Measurements from ENCODE around the gene FOXJ3. TPM values are rescaled to one million over a fixed set of nuclear protein-coding genes. Genes with fewer than 3 reads are reported as not detected.
A peak's percentile ranks its signal among the peaks of the same experiment; 100 is the strongest.

The FOXJ3 gene
- total and polyA plus RNA-seq, 2 of the 13 experiments (the other 11 are each of a cell fraction or from before 2014, with no cell fraction given): 16.6 to 48.5 TPM

- TF ChIP-seq NONO (IDR thresholded peaks at IDR 0.05) (no peak), NONO (CRISPR knock-in tag; conservative IDR thresholded peaks at IDR 0.05) (no peak), ZBTB7A (CRISPR knock-in tag; IDR thresholded peaks at IDR 0.05) (no peak), ZNF207 (IDR thresholded peaks at IDR 0.05; ENCODE audit: borderline replicate concordance) (no peak), BCL6 (CRISPR knock-in tag; IDR thresholded peaks at IDR 0.05) (peak; percentile 46; the same call in 1 of the 2 replicates), ZNF782 (CRISPR knock-in tag; IDR thresholded peaks at IDR 0.05; ENCODE audit: borderline replicate concordance) (no peak), PPARG (CRISPR knock-in tag; conservative IDR thresholded peaks at IDR 0.05) (peak; percentile 86; the same call in 1 of the 2 replicates), MTA3 (CRISPR knock-in tag; IDR thresholded peaks at IDR 0.05) (no peak), THRA (CRISPR knock-in tag; IDR thresholded peaks at IDR 0.05; ENCODE audit: borderline replicate concordance) (peak; percentile 80; the same call in 1 of the 2 replicates), ZSCAN9 (CRISPR knock-in tag; IDR thresholded peaks at IDR 0.05; ENCODE audit: borderline replicate concordance) (no peak), HNF4G (IDR thresholded peaks at IDR 0.05; ENCODE audit: borderline replicate concordance, low read depth, low read length) (peak; percentile 33; the same call in 1 of the 2 replicates), HNF4G (CRISPR knock-in tag; IDR thresholded peaks at IDR 0.05; ENCODE audit: borderline replicate concordance, low read depth) (no peak), PAXIP1 (CRISPR knock-in tag; conservative IDR thresholded peaks at IDR 0.05) (peak; percentile 91), KDM6A (CRISPR knock-in tag; IDR thresholded peaks at IDR 0.05; ENCODE audit: low read depth) (peak; percentile 74), MAFK (conservative IDR thresholded peaks at IDR 0.05 in 1 of 2, IDR thresholded peaks at IDR 0.05 in 1 of 2; ENCODE audit: low read length in 2 of 2) (no peak), HMG20A (CRISPR knock-in tag; IDR thresholded peaks at IDR 0.05; ENCODE audit: borderline replicate concordance) (0 out of 2 replicates have a peak, but pooled peaks have one; percentile 27), POLR2AphosphoS2 (IDR thresholded peaks at IDR 0.05; ENCODE audit: low read depth, low read length) (no peak), IRF1 (CRISPR knock-in tag; IDR thresholded peaks at IDR 0.05; ENCODE audit: low read depth) (no peak), ZNF503 (CRISPR knock-in tag; IDR thresholded peaks at IDR 0.05) (no peak), SP4 (CRISPR knock-in tag; IDR thresholded peaks at IDR 0.05) (no peak), CREB1 (IDR thresholded peaks at IDR 0.05) (no peak), CREB1 (CRISPR knock-in tag; IDR thresholded peaks at IDR 0.05) (peak; percentile 58), MEF2D (CRISPR knock-in tag; IDR thresholded peaks at IDR 0.05) (peak; percentile 55; the same call in 1 of the 2 replicates), ZNF331 (CRISPR knock-in tag; IDR thresholded peaks at IDR 0.05) (0 out of 2 replicates have a peak, but pooled peaks have one; percentile 21), FOXK2 (IDR thresholded peaks at IDR 0.05) (peak; percentile 73; the same call in 1 of the 2 replicates)
Observed at GRCh38 chr1:42315500-42315899, 19.5 kb downstream of the FOXJ3 start (continued).
